HG02884 (cell line): Measurements from ENCODE around the gene MAP7.

Source experiments
- ATAC-seq: cut with Tn5 transposase; IDR thresholded peaks from one replicate; pipeline ENCODE4 v1.9.1; 2021; ENCODE audit warnings: mild to moderate bottlenecking, moderate library complexity; ENCODE audit not compliant: unreplicated experiment

MAP7 gene

GRCh38 chr6:136566007-136566487, 15.8 kb upstream of the MAP7 start:
- ATAC-seq, result no peak

DNA sequence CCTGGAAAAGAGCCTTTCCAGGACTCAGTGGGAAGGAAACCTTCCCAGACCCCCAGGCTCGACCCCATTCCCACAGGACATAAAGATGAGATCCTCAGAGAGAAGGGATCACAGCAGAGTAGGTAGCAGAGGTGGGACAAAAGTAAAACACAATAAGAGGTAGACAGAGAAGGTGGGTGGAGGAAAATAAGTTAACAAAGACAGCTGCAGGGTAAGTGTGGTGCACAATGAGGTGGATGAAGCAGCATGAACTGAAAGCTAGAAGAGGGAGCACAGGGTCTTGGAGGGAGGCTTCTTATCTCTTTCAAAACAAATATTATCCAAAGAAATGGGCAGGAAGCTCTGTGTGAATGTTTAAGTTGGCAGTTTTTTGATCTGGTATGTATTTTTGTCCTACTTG, 14.0 kb upstream of the MAP7 start:
- ATAC-seq, result no peak

GRCh38 chr6:136563386-136564152, 13.3 kb upstream of the MAP7 start:
- ATAC-seq, result no peak

GRCh38 chr6:136562211-136562610, 12.0 kb upstream of the MAP7 start:
- ATAC-seq, result no peak

DNA sequence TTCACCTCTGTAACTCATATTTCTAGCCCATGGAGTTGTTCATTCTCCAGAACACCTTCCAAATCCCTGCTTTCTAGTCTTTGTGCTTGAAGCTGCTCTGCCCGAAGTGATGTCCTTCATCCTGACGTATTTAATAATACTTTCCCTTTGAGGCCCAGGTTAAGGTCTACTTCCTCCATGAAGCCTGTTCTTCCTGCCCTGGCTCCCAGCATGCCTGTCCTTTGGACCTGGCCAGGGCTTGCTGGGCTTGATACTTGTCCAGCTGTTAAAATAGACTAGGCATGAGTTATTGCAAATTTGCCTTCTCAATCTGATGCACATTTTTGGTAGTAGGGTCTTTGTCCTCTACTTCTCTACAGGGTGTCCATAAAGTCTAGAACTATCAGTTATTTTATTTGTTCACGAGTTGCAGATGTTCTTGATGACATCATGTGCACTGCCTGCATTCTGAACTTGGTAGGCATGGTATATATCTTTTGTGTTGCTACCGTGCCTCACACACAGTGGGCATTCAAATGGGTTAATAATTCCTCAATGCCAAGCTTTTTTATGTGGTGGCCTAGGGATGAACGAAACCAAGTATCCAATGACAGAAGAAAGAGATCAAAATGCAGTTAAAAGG, 3.1 kb upstream of the MAP7 start:
- no peak for ATAC-seq

- no peak for ATAC-seq
Observed at GRCh38 chr6:136552054-136552453, 1.8 kb upstream of the MAP7 start.

- no peak for ATAC-seq
Observed at GRCh38 chr6:136551103-136551502, 881 bp upstream of the MAP7 start.

DNA sequence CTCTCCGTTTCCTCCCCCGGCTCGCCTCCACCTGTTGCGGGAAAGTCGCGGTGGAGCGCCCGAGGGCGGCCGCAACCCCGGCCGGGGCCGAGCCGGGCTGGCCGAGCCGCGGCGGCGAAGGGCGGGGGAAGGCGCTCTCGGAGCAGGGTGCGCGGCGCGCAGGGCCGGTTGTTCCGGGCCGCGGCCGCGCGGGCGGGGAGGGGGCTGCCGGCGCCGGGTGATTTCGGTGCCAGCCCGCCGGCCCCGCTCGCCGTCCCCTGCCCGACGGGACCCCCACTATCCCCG, 235 bp downstream of the MAP7 start:
- ATAC-seq, result peak; percentile 51

- ATAC-seq, result peak; percentile 4
Observed at GRCh38 chr6:136549300-136550044, 750 bp downstream of the MAP7 start.

DNA sequence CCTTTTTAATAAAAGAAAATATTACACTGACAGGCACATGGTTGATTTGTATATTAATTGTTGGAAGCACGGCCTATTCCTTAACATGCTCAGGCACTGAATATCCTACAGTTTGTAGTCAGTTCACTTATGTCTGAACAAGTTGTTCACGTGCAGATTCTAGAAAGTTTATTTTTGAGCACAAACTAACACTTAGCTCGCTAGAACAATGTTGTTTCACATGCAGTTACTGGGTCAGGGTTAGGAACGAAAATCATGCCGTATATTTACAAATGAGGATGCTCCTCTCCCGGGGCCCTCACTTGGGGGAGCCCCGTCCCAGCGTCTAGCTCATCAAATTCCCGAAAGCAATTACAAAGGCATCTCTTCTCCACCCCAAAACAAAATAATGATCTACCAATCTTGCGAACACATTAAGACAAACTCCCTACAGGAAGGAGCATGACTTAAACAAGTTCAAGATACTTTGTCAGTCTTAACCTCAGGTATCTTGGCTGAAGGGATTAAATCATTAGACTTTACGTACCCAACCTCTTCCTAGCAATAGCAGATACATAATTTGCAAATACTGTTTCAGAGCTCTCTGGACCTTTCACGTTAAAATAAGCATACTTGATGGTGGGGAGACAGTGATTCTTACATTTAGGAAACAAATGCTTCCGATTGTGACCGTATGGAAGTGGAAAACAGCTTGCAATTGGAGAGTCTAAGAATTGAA, 1.5 kb downstream of the MAP7 start:
- ATAC-seq, result no peak

DNA sequence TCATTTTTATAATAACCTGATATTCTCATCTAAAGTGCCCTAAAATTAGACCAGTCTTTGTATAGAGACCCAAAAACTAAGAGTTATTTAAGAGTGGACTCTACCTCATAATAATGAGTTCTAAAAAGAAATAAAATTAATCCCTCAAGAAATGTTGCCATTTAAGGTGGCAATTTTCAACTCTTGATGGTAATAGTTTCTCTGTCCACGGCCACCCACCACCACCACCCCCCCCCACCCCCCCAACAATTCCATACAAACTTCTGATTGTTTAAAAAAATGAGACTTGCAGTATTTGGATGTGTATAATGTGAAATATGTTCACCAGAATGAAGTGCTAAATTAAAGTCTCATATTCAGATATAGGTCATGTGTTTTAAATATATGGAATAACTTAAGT, 2.4 kb downstream of the MAP7 start:
- ATAC-seq, result no peak

GRCh38 chr6:136547336-136547735, 2.9 kb downstream of the MAP7 start:
- no peak for ATAC-seq

GRCh38 chr6:136546331-136546730, 3.9 kb downstream of the MAP7 start:
- ATAC-seq, result no peak

DNA sequence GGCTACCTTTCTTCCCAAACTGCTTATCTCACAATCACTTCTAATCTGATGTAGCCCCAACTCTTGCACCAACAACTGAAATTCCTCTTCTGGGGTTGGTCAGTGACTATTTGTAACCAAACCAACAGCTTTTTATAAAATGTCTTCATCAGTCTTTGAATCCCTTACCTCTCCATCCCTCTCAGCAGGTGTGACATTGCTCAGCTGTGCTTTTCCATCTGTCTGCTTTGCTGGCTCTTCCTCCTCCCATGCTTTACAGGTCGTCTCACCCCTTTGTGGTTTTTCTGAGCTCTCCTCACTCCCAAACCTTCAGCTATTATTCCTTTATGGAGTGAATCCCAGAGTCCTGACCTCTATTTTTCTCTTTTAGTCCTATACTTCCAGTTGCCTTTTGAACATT, 5.9 kb downstream of the MAP7 start:
- ATAC-seq, result no peak

GRCh38 chr6:136541395-136541794, 8.8 kb downstream of the MAP7 start:
- ATAC-seq, result no peak

DNA sequence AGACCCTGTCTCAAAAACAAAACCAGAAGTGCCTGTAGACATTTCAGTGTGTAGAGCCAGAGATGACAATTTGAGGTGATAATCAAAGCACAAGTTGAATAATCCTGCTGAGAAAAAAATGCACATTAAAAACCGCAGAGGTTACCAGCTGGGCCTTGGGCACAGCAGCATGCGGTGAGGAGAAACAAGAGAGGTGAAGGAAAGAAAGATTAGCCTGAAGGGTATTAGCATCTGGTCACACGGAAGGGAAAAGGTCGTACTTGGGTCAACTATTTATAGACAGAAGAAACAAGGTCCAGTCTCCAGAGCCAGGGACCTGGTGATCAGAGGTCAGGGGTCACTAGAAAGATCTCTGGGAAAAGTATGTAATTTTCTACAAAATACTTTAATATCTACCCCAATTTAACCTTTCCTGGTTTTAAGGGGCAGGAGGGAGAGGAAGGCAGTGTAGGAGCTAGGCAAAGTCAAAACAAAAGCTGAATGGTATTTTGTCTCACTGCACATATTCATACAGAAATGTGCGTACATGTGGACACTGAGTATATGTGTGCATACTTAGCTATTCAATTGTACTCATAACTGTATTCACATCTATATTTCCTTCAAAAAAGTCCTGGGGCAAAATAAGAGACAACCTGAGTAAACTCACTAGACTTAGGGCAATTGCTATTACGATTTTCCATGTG, 10.1 kb downstream of the MAP7 start:
- ATAC-seq, result no peak

- ATAC-seq, result no peak
Observed at GRCh38 chr6:136538836-136539235, 11.4 kb downstream of the MAP7 start.

DNA sequence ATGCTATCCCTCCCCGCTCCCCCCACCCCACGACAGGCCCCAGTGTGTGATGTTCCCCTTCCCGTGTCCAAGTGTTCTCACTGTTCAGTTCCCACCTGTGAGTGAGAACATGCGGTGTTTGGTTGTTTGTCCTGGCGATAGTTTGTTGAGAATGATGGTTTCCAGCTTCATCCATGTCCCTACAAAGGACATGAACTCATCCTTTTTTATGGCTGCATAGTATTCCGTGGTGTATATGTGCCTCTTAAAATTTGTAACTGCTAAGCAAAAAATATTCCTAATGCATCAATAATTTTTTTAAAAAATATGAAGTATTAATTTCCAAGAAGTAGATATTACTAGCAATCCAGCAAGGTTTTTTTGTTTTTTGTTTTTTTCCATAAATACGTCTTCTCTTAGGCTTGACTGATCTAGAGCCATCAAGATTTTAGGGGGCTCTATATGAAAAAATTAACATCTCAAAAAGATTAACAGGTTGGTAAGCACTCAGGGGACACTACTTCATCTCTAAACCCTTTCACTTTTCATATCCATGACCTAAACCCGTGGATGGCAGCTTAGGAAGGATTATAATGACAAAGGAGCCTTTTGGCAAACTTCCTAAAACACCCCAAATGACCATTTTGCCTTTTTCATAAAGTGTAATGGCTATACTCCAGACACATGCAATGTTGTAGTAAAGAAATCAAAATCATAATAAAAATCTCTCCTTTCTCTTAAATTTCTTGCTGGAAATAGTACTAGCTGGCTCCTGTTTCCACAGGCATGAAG, 14.2 kb downstream of the MAP7 start:
- no peak for ATAC-seq

GRCh38 chr6:136535017-136535765, 15.0 kb downstream of the MAP7 start:
- ATAC-seq, result no peak
